ENCODE results near the gene EIPR1. TPM values are rescaled to one million over a fixed set of nuclear protein-coding genes. Genes with fewer than 3 reads are reported as not detected.

EIPR1 gene
- total and polyA plus RNA-seq, 5 donors from 2014 or later = 26.6 to 44.8 (median 33.7) TPM

GRCh38 chr2:3277050-3277747, 100.4 kb downstream of the EIPR1 start:
- DNase-seq = no peak
- Histone ChIP-seq H3K27me3 (ENCODE audit: control insufficient read depth, insufficient read depth, low read length) (no peaks in the 10 kb centered on the region), H3K4me3 (ENCODE audit: low read depth, low read length) (no peak overlapping the region), H3K9me3 (ENCODE audit: control insufficient read depth in 2 of 2, low read length in 2 of 2) (peaks cover 5 to 20% of the 10 kb centered on the region in 2 experiments), H3K36me3 (ENCODE audit: control insufficient read depth, insufficient read depth, low read length) (peaks cover 8% of the 10 kb centered on the region), H3K27ac (ENCODE audit: insufficient read depth, low read length, poor library complexity, severe bottlenecking) (no peak overlapping the region), H3K4me1 (ENCODE audit: control insufficient read depth, insufficient read depth, low read length, poor library complexity, severe bottlenecking) (no peaks in the 10 kb centered on the region)
- Mint-ChIP-seq H3K4me3 (no peak overlapping the region), H3K27ac (no peak overlapping the region), H3K36me3 (peaks cover 39% of the 10 kb centered on the region), H3K9me3 (peaks cover 1 to 19% (median 10%) of the 10 kb centered on the region in 7 donors), H3K27me3 (no peaks in the 10 kb centered on the region), H3K4me1 (peaks cover 0 to 17% (median 4%) of the 10 kb centered on the region in 4 donors)
- no peak for ATAC-seq (ENCODE audit: low read depth in 2 of 2)

DNA sequence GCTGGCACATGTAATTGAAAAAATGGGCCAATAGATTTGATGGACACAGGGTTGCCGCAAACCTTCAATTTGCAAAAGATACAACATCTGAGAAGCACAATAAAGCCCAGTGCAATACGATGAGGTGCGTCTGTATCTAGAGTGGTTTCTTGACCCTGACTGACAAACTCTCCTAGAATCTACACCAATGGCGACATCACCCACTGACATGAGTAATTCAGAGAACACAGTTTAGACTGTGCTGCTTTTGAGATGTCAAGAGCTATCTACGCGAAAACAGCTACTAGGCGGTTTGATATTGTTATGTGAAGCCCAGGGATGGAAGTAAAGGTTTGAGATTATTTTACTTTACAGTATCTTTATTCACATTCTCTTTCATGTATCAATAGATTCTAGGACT, 104.9 kb downstream of the EIPR1 start:
- Histone ChIP-seq H3K36me3 (ENCODE audit: control insufficient read depth, insufficient read depth, low read length) (no peaks in the 10 kb centered on the region), H3K27ac (ENCODE audit: insufficient read depth, low read length, poor library complexity, severe bottlenecking) (no peak overlapping the region), H3K9me3 (ENCODE audit: control insufficient read depth in 2 of 2, low read length in 2 of 2) (peaks cover 5 to 20% of the 10 kb centered on the region in 2 experiments), H3K27me3 (ENCODE audit: control insufficient read depth, insufficient read depth, low read length) (no peaks in the 10 kb centered on the region), H3K4me3 (ENCODE audit: low read depth, low read length) (no peak overlapping the region), H3K4me1 (ENCODE audit: control insufficient read depth, insufficient read depth, low read length, poor library complexity, severe bottlenecking) (no peaks in the 10 kb centered on the region)
- ATAC-seq (ENCODE audit: low read depth in 2 of 2) = no peak
- DNase-seq = no peak
- Mint-ChIP-seq H3K4me1 (peaks cover 0 to 16% (median 4%) of the 10 kb centered on the region in 4 donors), H3K4me3 (no peak overlapping the region), H3K27ac (no peak overlapping the region), H3K36me3 (peaks cover 28% of the 10 kb centered on the region), H3K27me3 (no peaks in the 10 kb centered on the region), H3K9me3 (peaks cover 1 to 19% (median 10%) of the 10 kb centered on the region in 7 donors)

DNA sequence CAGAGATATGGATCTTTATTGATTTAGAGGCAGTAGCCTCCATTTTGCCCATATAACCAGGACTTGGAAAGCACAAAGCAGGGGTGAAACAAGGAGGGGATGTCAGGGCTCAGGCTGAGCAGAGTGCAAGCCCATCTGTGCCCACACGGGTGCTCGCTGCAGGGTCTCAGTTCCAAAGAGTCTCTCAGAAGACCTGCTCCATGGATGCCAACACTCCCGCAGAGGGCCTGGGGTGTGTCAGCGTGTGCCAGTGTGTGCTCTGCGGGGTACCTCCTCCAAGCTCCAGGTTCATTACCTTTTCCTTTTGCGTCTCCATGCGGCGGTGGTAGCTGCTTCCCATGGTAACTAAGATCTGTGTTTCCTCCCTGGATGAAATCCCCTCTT, 107.5 kb downstream of the EIPR1 start:
- Histone ChIP-seq H3K4me3 (ENCODE audit: low read depth, low read length) (no peak overlapping the region), H3K27ac (ENCODE audit: insufficient read depth, low read length, poor library complexity, severe bottlenecking) (no peak overlapping the region), H3K9me3 (ENCODE audit: control insufficient read depth in 2 of 2, low read length in 2 of 2) (peaks cover 0 to 4% of the 10 kb centered on the region in 2 experiments), H3K4me1 (ENCODE audit: control insufficient read depth, insufficient read depth, low read length, poor library complexity, severe bottlenecking) (no peaks in the 10 kb centered on the region), H3K36me3 (ENCODE audit: control insufficient read depth, insufficient read depth, low read length) (no peaks in the 10 kb centered on the region), H3K27me3 (ENCODE audit: control insufficient read depth, insufficient read depth, low read length) (no peaks in the 10 kb centered on the region)
- DNase-seq (no peak), ATAC-seq (ENCODE audit: low read depth in 2 of 2) (no peak)
- Mint-ChIP-seq H3K9me3 (peaks cover 0 to 9% (median 5%) of the 10 kb centered on the region in 7 donors), H3K4me3 (no peak overlapping the region), H3K36me3 (peaks cover 23% of the 10 kb centered on the region), H3K27ac (no peak overlapping the region), H3K4me1 (peaks cover 0 to 11% (median 4%) of the 10 kb centered on the region in 4 donors), H3K27me3 (no peaks in the 10 kb centered on the region)

GRCh38 chr2:3269425-3270094, 108.1 kb downstream of the EIPR1 start:
- no peak overlapping the region for H3K27ac ChIP-seq (ENCODE audit: insufficient read depth, low read length, poor library complexity, severe bottlenecking)
- H3K4me1 ChIP-seq (ENCODE audit: control insufficient read depth, insufficient read depth, low read length, poor library complexity, severe bottlenecking) = no peaks in the 10 kb centered on the region
- no peaks in the 10 kb centered on the region for H3K36me3 ChIP-seq (ENCODE audit: control insufficient read depth, insufficient read depth, low read length)
- no peaks in the 10 kb centered on the region for H3K9me3 ChIP-seq (ENCODE audit: control insufficient read depth in 2 of 2, low read length in 2 of 2)
- no peak overlapping the region for H3K27ac Mint-ChIP-seq
- ATAC-seq (ENCODE audit: low read depth in 2 of 2) = no peak
- DNase-seq = no peak
- H3K27me3 ChIP-seq (ENCODE audit: control insufficient read depth, insufficient read depth, low read length) = no peaks in the 10 kb centered on the region
- no peak overlapping the region for H3K4me3 Mint-ChIP-seq
- H3K27me3 Mint-ChIP-seq = no peaks in the 10 kb centered on the region
- peaks cover 0 to 7% (median 3%) of the 10 kb centered on the region in 4 donors for H3K4me1 Mint-ChIP-seq
- H3K4me3 ChIP-seq (ENCODE audit: low read depth, low read length) = no peak overlapping the region
- H3K36me3 Mint-ChIP-seq = peaks cover 19% of the 10 kb centered on the region
- H3K9me3 Mint-ChIP-seq = peaks cover 0 to 5% (median under 1%) of the 10 kb centered on the region in 7 donors

DNA sequence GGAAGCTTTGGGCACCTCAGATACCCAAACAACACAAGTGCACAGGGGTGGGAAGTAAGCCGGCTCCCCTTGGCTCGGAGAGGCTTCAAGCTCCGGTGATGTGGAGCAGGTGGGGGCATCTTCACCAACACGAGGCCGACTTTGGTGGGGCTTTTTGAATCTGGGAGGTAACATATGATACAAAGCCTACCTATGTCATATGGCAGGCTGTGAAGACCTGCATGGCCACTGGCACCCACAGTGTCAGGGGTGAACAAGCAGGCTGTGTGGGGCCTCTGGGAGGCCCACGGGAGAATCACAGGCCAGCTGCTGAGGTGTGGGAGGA, 109.0 kb downstream of the EIPR1 start:
- peaks cover 19% of the 10 kb centered on the region for H3K36me3 Mint-ChIP-seq
- no peaks in the 10 kb centered on the region for H3K27me3 Mint-ChIP-seq
- ATAC-seq (ENCODE audit: low read depth in 2 of 2) (no peak), DNase-seq (no peak)
- no peaks in the 10 kb centered on the region for H3K27me3 ChIP-seq (ENCODE audit: control insufficient read depth, insufficient read depth, low read length)
- no peaks in the 10 kb centered on the region for H3K4me1 ChIP-seq (ENCODE audit: control insufficient read depth, insufficient read depth, low read length, poor library complexity, severe bottlenecking)
- no peaks in the 10 kb centered on the region for H3K9me3 ChIP-seq (ENCODE audit: control insufficient read depth in 2 of 2, low read length in 2 of 2)
- H3K27ac Mint-ChIP-seq = no peak overlapping the region
- H3K27ac ChIP-seq (ENCODE audit: insufficient read depth, low read length, poor library complexity, severe bottlenecking) = no peak overlapping the region
- H3K4me3 ChIP-seq (ENCODE audit: low read depth, low read length) = no peak overlapping the region
- H3K4me3 Mint-ChIP-seq = no peak overlapping the region
- H3K4me1 Mint-ChIP-seq = peaks cover 0 to 7% (median 2%) of the 10 kb centered on the region in 4 donors
- H3K36me3 ChIP-seq (ENCODE audit: control insufficient read depth, insufficient read depth, low read length) = peaks cover 3% of the 10 kb centered on the region
- H3K9me3 Mint-ChIP-seq = peaks cover 0 to 5% (median 0%) of the 10 kb centered on the region in 7 donors

DNA sequence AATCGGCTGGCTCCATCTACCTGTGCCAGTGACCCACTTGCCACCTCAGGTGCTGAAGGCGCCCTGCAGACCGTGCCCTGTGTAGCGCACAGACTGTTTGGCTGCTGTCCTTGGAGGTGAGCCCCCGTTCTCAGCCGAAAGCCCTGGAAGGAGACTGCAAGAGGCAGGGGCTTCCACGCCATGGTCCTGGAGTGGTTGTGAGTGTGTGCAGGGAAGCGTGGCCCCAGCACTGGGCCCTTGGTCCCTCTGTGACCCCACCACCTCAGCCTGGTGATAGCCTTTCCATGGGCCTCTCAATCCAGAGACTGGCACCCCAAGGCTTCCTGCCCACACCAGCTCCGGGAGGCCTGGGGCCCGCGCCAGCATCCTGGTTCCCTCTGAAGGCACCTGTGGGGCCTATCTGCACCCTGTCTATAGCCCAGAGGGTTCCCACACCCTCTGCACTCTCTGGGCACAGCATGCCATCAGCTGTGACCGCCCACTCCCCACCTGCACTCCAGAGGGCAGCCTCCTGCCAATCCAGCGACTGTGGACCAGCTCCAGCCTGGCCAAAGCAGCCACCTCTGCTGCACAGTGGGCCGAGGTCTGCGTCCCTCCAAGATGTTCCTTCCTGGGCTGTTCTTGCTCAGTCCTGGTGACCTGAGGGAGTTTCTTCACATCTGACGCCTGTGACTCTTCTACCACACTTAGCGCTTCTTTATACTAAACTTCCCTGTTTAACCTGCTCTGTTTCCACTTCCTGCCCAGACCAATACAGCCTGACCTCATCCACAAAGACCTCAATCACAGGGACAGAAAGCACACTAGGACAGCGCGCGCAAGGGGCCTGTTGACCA, 109.5 kb downstream of the EIPR1 start:
- Mint-ChIP-seq H3K36me3 (peaks cover 19% of the 10 kb centered on the region), H3K9me3 (peaks cover 0 to 5% (median 0%) of the 10 kb centered on the region in 7 donors), H3K27me3 (no peaks in the 10 kb centered on the region), H3K4me3 (no peak overlapping the region), H3K4me1 (peaks cover 0 to 7% (median 2%) of the 10 kb centered on the region in 4 donors), H3K27ac (no peak overlapping the region)
- DNase-seq = no peak
- no peak for ATAC-seq (ENCODE audit: low read depth in 2 of 2)
- Histone ChIP-seq H3K4me1 (ENCODE audit: control insufficient read depth, insufficient read depth, low read length, poor library complexity, severe bottlenecking) (no peaks in the 10 kb centered on the region), H3K9me3 (ENCODE audit: control insufficient read depth in 2 of 2, low read length in 2 of 2) (no peaks in the 10 kb centered on the region), H3K4me3 (ENCODE audit: low read depth, low read length) (no peak overlapping the region), H3K27me3 (ENCODE audit: control insufficient read depth, insufficient read depth, low read length) (no peaks in the 10 kb centered on the region), H3K36me3 (ENCODE audit: control insufficient read depth, insufficient read depth, low read length) (peaks cover 3% of the 10 kb centered on the region), H3K27ac (ENCODE audit: insufficient read depth, low read length, poor library complexity, severe bottlenecking) (no peak overlapping the region)

- Mint-ChIP-seq H3K27me3 (no peaks in the 10 kb centered on the region), H3K36me3 (peaks cover 26% of the 10 kb centered on the region), H3K27ac (no peak overlapping the region), H3K4me1 (peaks cover 0 to 7% (median 2%) of the 10 kb centered on the region in 4 donors), H3K9me3 (no peaks in the 10 kb centered on the region), H3K4me3 (no peak overlapping the region)
- H3K4me1 ChIP-seq (ENCODE audit: control insufficient read depth, insufficient read depth, low read length, poor library complexity, severe bottlenecking) = no peaks in the 10 kb centered on the region
- H3K27ac ChIP-seq (ENCODE audit: insufficient read depth, low read length, poor library complexity, severe bottlenecking) = no peak overlapping the region
- no peaks in the 10 kb centered on the region for H3K9me3 ChIP-seq (ENCODE audit: control insufficient read depth in 2 of 2, low read length in 2 of 2)
- no peak overlapping the region for H3K4me3 ChIP-seq (ENCODE audit: low read depth, low read length)
- ATAC-seq (ENCODE audit: low read depth in 2 of 2) (no peak), DNase-seq (no peak)
- H3K27me3 ChIP-seq (ENCODE audit: control insufficient read depth, insufficient read depth, low read length) = no peaks in the 10 kb centered on the region
- peaks cover 3% of the 10 kb centered on the region for H3K36me3 ChIP-seq (ENCODE audit: control insufficient read depth, insufficient read depth, low read length)
Measured at GRCh38 chr2:3266925-3267867, 110.4 kb downstream of the EIPR1 start.

Data from CD4-positive, CD25-positive, alpha-beta regulatory T cell (primary cell).